Superior temporal gyrus (tissue), 1 donor: ENCODE data around the gene FRS3.

Source experiments
- DNase-seq: peaks from one replicate; pipeline ENCODE4 v3.0.0-alpha.2; 2016; ENCODE audit errors: extremely low spot score

Gene FRS3

GRCh38 chr6:41741625-41742490, 37.8 kb downstream of the FRS3 start:
- no peak for DNase-seq

- no peak for DNase-seq
Observed at GRCh38 chr6:41740366-41741162, 39.1 kb downstream of the FRS3 start.

GRCh38 chr6:41739041-41739440, 40.7 kb downstream of the FRS3 start:
- DNase-seq: no peak

- DNase-seq: no peak
Observed at GRCh38 chr6:41737591-41738130, 42.0 kb downstream of the FRS3 start.

- no peak for DNase-seq
Observed at GRCh38 chr6:41736800-41737555, 42.7 kb downstream of the FRS3 start.

GRCh38 chr6:41736186-41736733, 43.4 kb downstream of the FRS3 start:
- no peak for DNase-seq

GRCh38 chr6:41735427-41736185, 44.1 kb downstream of the FRS3 start, which contains the start of gene TFEB:
Gene TFEB (minus strand): TSS chr6:41735608. CDS start chr6:41691213, 44,395 bp downstream.
- DNase-seq: peak; percentile 96

GRCh38 chr6:41734666-41735426, 44.9 kb downstream of the FRS3 start:
- DNase-seq: peak; percentile 81

- peak; percentile 81 for DNase-seq
Observed at GRCh38 chr6:41733707-41734665, 45.7 kb downstream of the FRS3 start.

- peak; percentile 58 for DNase-seq
Observed at GRCh38 chr6:41733360-41733706, 46.4 kb downstream of the FRS3 start.

- DNase-seq: peak; percentile 75
Observed at GRCh38 chr6:41732591-41733359, 46.9 kb downstream of the FRS3 start.

GRCh38 chr6:41732149-41732548, 47.6 kb downstream of the FRS3 start:
- no peak for DNase-seq

GRCh38 chr6:41731561-41732086, 48.1 kb downstream of the FRS3 start:
- DNase-seq: peak; percentile 26

- peak; percentile 59 for DNase-seq
Observed at GRCh38 chr6:41730531-41731436, 48.9 kb downstream of the FRS3 start.

- DNase-seq: no peak
Observed at GRCh38 chr6:41729624-41730023, 50.1 kb downstream of the FRS3 start.

GRCh38 chr6:41728954-41729353, 50.7 kb downstream of the FRS3 start:
- DNase-seq: no peak
